Measurements from ENCODE around the gene METTL22.

The METTL22 gene

GRCh38 chr16:8594149-8594666 lies 27.3 kb upstream of the METTL22 start:
- no peak for DNase-seq (ENCODE audit: low read depth)

DNA sequence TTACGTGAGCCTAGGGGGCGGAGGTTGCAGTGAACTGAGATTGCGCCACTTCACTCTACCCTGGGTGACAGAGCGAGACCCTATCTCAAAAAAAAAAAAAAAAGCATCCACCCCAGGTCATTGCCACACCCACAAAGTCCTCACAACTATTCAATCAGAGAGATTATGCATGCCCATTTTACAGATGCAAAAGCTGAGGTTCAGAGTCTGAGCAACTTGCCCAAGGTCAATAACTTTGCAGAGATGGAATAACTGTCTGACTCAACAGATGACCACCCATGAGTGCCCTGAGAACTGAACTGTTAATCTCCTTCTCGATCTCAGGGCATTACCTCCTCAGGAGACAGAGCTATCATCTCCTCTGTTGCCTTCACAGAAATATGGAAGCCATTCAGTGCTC lies 25.7 kb upstream of the METTL22 start:
- DNase-seq (ENCODE audit: low read depth), result no peak

DNA sequence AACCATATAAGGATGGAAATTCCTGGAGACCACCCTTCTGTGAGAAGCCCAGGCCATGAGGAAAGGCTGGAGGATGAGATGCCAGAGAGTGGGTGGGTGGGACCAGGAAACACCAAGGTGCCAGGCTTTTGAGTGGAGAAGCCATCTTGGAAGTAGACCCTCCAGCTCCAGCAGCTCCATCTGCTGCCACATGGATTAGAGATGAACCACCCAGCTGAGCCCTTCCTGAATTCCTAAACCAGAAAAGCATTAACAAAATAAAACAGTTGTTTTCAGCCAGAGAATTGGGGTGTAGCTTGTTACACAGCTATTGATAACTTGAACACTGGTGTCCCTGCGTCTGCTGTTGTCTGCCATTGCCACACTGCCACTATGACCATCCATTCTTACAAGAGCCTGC lies 24.9 kb upstream of the METTL22 start:
- no peak for DNase-seq (ENCODE audit: low read depth)

- DNase-seq (ENCODE audit: low read depth), result no peak
These were observed 21.2 kb upstream of the METTL22 start for GRCh38 chr16:8600144-8600775.

GRCh38 chr16:8605554-8605953 lies 15.9 kb upstream of the METTL22 start:
- DNase-seq (ENCODE audit: low read depth), result no peak

DNA sequence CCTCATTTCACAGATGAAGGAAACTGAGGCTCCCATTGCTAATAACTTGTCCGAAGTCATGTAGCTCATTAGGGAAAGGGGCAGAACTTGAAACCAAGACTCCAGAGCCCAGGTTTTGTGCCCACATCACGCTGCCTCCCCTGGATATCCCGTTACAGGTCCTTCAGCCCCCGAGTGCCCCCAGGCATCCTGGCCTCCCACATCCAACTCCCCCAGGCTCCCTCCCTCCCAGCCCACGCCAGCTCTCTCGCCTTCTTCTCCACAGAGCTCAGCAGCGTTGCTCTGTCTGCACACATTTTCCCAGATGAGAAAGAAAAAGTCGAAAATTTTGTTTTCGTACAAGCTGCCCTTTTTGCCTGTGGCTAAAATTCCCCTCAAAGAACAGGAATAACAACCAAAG lies 14.3 kb upstream of the METTL22 start:
- no peak for DNase-seq (ENCODE audit: low read depth)

DNA sequence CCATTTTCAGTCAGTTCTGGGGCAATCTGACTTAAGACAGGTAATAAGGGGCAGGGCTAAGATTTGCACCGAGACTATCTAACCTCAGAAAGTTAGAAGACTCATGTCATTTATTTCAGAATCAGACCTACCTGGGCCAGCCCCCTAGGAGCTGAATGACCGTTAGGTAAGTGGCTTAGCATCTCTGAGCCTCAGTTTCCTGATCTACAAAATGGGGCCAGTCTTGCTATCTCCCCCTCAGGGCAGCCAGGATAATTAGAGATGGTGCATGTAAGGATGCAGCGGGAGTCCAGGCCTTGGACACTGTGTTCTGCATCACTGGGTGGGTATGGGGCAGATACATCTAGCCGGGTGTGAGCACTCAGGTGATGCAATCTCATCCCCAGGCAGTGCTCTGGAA lies 10.4 kb upstream of the METTL22 start:
- DNase-seq (ENCODE audit: low read depth), result no peak

DNA sequence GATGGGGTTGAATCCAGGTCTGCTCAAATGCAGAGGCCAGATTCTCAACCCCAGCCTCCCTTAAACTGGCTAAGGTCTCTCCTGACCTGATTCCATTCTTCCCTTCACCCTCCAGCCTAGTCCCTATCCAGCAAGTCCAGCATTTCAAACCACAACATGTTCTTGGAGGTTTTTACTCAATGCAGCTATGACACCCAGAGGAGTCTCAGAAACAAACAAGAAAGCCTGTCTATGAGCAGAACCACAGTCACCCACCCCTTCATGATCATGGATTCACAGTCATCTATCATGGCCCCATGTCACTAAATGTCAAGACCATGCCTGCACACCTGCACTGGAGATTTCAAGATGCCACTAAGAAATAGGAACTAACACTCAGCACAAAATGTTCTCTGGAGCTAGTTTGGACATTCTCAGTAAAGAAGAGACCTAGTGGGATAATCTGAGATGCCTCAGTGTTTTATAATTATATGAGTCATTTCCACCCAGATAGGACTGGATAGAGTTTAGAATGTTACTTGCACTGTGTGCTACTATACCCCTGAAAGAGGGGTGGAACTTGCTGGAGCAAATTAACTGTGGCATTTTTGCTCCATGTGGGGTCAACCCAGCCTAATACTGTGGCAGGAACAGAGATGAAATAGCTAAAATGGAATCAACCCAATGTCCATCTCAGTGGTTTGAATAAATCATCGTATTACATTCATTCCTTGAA lies 9.5 kb upstream of the METTL22 start:
- DNase-seq (ENCODE audit: low read depth), result no peak

DNA sequence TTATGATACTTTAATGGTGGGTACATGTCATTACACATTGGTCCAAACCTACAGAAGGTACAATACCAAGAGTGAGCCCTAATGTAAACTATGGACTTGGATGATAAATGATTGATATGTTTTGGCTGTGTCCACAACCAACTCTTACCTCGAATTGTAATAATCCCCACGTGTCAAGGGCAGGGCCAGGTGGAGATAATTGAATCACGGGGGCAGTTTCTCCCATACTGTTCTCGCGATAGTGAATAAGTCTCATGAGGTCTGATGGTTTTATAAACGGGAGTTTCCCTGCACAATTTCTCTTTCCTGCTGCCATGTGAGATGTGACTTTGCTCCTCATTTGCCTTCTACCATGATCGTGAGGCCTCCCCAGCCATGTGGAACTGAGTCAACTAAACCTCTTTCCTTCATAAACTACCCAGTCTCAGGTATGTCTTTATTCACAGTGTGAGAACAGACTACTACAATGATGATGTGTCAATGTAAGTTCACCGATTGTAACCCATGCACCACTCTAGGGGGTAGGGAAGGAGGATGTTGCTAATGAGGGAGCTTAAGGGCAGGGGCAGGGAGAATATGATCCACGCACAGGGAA lies 7.0 kb upstream of the METTL22 start:
- no peak for DNase-seq (ENCODE audit: low read depth)

DNA sequence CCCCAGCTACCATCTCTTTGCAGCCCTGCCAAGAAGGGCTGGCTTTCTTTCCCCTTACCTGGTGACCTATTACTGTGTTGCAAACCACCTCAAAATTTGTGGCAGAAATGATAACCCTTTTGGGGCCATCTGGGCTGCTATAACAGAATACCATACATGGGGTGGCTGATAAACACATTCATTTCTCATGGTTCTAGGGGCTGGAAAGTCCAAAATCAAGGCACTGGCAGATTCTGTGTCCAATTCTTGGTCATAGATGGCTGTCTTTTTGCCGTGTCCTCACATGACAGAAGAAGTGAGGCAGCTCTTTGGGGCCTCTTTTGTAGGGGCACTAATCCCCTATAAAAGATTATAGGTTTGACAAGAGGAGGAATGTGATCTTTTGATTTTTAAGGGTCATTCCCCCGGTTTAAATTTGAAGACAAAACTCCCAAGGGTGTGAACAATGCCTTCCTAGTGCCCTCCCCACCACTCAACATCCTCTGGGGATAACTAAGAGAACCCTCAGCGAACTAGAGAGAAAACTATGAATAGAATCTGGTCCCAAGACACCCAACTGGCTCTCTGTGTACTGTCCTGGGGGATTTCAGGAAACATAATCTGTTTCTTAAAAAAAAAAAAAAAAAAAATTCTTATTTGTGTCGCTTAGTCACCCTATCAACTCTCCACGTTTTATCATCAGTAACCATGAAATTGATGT lies 1.7 kb upstream of the METTL22 start:
- no peak for DNase-seq (ENCODE audit: low read depth)

GRCh38 chr16:8620535-8620934 lies 963 bp upstream of the METTL22 start:
- no peak for DNase-seq (ENCODE audit: low read depth)

- no peak for DNase-seq (ENCODE audit: low read depth)
These were observed 301 bp upstream of the METTL22 start for GRCh38 chr16:8621222-8621571.

DNA sequence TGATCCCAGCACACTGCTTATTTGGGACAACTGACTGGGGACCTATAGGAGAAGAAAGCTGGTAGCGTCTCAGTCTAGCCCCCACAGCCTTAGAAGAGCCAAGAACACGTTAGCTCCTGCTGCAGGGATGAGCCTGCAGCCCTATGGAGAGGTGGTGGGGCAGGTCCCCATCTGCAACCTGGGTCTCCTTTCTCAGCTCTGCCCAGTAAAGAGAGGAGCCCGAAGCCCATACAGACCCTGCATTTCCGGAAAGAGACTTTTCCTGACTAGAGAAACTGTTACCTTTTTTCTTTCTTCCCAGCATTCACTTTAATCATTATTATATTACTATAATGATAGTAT lies 788 bp downstream of the METTL22 start:
- no peak for DNase-seq (ENCODE audit: low read depth)

DNA sequence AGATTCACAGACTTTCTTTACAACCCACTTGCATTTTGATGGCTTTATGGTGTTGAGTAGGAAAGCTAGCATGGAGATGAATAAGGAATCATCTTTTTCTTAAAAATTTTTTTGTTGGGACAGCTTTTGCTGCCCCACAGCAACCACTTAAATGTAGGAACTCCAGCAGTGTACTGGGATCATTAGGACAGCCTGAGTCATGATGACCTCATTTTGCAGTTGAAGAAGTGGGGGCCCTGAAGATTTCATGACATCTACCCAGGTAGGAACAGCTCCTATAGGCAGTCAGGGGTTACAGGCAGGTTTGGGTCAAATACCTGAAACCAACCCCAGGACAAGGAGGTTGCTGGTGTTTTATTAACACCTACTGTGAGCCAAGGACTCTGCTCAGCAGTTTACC lies 2.1 kb downstream of the METTL22 start:
- no peak for DNase-seq (ENCODE audit: low read depth)

GRCh38 chr16:8625491-8626087 lies 4.1 kb downstream of the METTL22 start:
- no peak for DNase-seq (ENCODE audit: low read depth)

DNA sequence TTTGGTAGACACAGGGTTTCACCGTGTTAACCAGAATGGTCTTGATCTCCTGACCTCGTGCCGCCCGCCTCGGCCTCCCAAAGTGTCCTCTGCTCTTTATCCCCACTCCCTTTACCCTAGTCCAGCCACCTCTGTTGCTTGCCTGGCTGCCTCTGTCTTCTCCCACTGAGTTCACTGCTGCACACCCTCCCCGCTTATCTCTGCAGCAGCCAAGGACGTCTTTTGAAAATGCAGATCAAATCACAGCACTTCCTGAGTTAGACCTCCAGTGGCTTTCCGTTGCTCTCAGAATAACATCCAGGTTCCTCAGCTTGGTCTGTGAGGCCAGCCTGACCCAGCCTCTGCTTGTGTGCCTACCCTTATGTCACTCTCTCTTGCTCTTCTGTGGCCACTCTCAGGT lies 5.4 kb downstream of the METTL22 start:
- DNase-seq (ENCODE audit: low read depth), result no peak

DNA sequence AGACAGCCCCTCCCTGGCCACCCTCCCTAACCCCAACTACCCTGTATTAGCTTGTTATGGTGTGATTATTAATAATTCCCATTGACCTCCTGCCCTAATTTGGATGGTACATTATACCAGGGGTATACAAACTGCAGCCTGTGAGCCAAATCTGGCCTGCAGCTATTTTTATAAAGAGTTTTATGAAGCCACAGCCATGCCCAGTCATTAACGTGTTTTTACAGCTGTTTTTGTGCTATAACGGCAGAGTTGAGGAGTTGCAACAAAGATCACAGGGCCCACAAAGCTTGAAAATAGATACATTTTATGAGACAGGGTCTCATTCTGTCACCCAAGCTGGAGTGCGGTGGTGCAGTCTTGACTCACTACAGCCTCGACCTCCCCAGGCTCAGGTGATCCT lies 6.0 kb downstream of the METTL22 start:
- DNase-seq (ENCODE audit: low read depth), result no peak

DNA sequence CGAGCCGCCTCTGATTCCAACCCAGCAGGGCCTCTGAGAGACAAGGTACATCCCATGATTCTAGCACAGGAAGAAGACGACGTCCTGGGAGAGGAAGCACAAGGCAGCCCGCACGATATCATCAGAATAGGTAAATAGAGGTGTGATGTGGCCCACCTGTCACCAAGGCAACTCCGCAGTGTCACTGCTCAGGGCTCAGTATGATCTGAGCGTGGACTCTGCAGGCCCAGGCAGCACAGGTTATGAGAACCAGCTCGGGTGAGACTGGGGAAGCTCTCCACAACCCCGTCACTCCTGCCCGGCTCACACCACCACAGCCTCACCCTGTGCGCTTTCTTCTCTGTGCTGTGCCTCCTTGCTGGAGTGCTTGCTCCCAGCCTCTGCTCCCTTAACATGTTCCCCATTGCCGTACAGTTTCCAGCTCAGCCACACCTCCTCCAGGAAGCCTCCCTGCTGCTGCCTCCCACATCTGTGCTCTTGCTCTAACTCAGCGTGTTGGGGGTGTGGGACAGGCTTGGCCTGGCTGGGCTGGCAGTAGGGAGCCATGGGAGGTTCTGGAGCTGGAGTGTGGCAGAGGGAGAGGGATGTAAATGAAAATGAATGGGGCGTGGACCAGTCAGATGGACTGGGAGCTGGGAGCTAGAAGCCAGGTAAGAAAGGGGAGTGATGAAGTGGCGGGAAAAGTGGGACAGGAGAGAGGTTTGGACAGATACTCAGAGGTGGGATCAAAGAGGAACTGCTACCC lies 7.7 kb downstream of the METTL22 start:
- DNase-seq (ENCODE audit: low read depth), result no peak

DNA sequence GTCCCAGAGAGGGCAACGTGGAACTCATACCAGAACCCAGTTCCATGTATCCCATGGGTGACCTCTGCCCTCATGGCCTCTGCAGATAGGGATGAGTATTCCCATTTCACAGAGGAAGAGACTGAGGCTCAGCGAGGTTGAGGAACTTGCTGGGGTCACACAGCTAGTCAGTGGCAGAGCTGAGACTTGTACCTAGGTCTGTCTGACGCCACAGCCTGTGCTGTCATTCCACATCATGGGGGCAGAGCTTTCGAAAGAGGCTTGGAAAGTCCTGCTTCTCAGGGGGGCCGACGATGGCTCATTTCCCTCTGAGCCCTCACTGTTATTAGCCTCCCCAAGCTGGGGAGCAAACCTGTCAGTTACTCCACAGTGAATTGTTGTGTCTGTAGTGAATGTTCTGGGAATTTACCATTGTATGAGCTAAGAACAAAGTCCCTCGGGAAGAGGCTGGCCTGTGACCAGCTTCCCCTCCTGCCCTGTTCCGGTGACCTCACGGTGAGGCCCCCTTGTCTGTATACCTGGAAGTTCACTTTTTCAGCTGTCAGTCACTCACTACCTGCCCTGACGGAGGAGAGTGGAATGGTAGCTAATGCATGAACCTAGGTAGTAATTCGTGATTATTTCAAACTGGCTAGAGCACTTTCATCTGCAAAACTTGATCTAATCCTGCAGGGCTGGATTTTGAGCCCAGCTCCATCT lies 8.9 kb downstream of the METTL22 start:
- no peak for DNase-seq (ENCODE audit: low read depth)

DNA sequence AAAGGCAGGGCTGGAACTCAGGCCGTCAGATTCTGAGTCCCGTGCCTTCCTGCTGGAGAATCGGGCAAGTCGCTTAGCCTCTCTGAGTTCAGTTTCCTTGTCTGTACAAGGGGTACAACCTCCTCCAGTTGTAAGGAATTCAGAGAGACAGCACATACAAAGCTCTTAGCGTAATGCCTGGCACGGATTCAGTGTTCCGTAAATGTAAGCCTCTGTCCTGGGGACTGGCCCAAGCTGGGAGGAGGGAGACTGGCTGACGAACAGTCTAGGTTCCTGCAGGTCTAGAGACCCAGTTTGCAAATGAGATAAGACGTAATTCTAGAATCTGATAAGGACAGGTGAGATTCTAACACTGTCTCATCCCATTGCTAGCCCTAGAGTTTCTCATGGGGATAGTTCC lies 9.9 kb downstream of the METTL22 start:
- no peak for DNase-seq (ENCODE audit: low read depth)

DNA sequence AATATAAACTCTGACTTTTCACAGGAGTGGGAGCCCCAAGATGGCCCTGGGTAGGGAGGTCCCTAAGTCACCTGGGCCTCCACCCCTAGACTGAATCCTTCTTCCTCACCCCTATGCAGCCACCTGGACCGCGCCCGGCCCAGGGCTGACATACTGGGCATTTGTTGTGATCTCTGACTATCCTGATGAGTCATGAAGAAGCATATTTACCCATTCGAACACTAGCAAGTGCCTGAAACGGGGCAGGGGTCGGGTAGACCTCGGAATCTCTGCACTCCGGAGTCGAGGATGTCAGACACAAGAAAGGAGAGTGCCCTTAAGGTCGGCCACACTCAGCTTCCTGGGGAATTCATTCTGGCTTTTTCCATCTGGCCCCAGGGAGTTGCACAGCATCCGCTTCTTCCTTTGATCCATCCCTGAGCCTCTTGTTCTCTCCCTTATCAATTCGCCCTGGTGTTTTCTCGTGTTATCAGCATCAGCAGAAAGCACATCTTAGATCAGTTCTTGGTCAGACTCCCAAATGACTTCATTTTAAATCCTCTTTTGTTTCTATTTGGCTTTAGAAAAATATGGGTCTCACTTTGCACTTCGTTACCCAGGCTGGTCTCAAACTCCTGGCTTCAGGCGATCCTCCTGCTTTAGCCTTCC lies 10.4 kb downstream of the METTL22 start:
- DNase-seq (ENCODE audit: low read depth), result no peak
